ENCODE measurements around the gene NEUROD6. TPM values are rescaled to one million over a fixed set of nuclear protein-coding genes. Genes with fewer than 3 reads are reported as not detected.

The NEUROD6 gene
- total RNA-seq, 1 experiment from 2014 or later, result not detected

DNA sequence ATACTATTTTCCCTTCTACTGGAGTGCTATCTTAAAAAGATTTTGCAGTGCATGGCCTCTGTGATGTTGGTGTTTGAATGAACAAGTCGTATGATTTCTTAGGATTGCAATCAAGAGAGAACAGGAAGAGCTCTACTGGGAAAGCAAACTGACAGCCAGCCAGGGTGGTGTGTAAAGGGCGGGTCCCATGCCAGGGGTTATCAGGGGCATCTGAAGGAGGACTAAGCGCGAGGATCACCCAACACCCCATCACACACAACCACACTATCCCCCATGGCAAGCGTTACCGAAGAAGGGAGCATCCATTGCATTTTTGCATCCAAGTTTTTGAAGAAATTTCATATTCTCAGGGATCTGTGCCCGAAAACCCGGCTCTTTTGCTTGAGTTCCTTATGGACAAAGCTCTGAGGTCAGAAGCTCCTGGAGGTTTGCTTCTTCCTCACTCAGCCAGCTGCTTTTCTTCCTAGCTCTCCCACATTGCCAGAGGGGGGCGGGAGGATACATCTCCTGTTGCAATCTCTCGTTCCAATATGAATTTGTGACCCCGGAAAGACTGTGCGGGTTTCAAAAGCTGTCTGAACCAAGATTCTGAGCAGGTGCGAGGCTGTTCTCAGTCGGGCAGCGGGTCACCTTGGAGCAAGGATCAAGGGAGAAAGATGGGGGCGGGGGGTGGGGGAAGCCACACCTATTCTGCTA lies 5.2 kb downstream of the NEUROD6 start:
- DNase-seq (ENCODE audit: low read depth), result peak; percentile 21

- DNase-seq (ENCODE audit: low read depth), result no peak
Observed at GRCh38 chr7:31333291-31333690, 7.2 kb downstream of the NEUROD6 start.

DNA sequence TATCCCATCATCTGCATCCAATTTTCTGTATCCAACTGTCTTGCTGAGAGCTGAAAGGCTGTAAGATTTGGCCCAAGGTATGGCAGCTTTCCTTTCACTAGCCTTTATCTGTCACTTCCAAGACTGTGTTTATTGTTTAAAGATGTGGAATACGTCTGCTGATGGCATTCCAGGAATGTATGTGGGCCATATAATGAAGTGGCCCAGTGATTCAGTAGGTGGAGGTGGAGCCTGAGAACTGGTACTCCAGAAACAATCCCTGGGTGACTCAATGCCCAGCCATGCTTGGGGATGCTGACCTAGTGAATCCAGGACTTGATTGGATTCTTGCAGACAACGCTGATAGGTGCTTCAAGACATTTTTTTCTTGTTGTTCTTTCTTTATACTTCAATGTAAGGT lies 13.5 kb downstream of the NEUROD6 start:
- peak; percentile 96 for DNase-seq (ENCODE audit: low read depth)

GRCh38 chr7:31326416-31326815 lies 14.1 kb downstream of the NEUROD6 start:
- no peak for DNase-seq (ENCODE audit: low read depth)

- no peak for DNase-seq (ENCODE audit: low read depth)
Observed at GRCh38 chr7:31323101-31323500, 17.4 kb downstream of the NEUROD6 start.

- no peak for DNase-seq (ENCODE audit: low read depth)
Observed at GRCh38 chr7:31320675-31321074, 19.9 kb downstream of the NEUROD6 start.

GRCh38 chr7:31318313-31318712 lies 22.2 kb downstream of the NEUROD6 start:
- DNase-seq (ENCODE audit: low read depth), result no peak

GRCh38 chr7:31316876-31317275 lies 23.6 kb downstream of the NEUROD6 start:
- DNase-seq (ENCODE audit: low read depth), result no peak

DNA sequence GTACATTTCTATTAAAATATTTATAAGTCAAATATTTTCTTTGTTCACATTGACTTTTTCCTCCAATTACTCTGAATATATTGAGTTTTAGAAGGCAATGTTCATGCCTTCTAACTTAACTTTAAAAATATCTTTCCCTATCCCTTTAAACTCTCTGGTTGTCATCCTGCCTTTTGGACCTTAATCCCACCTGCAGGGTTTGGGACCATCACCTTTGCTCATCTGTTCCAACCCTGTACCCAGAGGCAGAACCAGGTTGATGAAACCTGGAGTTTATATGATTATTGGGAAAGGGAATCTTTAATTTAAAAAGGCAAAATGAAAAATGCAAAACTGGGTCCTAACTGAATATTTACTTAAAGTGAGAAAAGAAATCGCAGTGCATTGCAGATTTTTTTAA lies 24.8 kb downstream of the NEUROD6 start:
- DNase-seq (ENCODE audit: low read depth), result no peak

GRCh38 chr7:31314781-31315180 lies 25.7 kb downstream of the NEUROD6 start:
- no peak for DNase-seq (ENCODE audit: low read depth)

DNA sequence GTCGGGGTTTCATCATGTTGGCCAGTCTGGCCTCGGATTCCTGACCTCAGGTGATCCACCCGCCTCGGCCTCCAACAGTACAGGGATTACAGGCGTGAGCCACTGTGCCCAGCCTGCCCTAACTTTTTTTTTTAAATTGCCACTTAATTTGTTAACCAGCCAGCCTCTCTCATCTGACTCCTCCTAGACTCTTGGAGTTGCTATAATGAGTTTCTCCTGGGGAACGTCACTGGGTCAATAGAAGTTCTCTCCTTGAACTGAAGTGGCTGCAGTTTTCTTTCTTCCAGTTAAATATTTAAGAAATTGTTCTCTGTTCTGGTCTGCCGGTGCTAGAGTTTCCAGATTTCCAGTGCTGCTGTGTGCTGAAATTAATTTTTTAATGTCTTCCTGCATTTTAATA lies 27.6 kb downstream of the NEUROD6 start:
- DNase-seq (ENCODE audit: low read depth), result no peak

GRCh38 chr7:31311552-31311951 lies 29.0 kb downstream of the NEUROD6 start:
- no peak for DNase-seq (ENCODE audit: low read depth)

- no peak for DNase-seq (ENCODE audit: low read depth)
Observed at GRCh38 chr7:31310321-31310935, 30.1 kb downstream of the NEUROD6 start.

GRCh38 chr7:31309407-31309806 lies 31.1 kb downstream of the NEUROD6 start:
- DNase-seq (ENCODE audit: low read depth), result no peak

- DNase-seq (ENCODE audit: low read depth), result no peak
Observed at GRCh38 chr7:31308652-31309051, 31.9 kb downstream of the NEUROD6 start.

- no peak for DNase-seq (ENCODE audit: low read depth)
Observed at GRCh38 chr7:31307972-31308371, 32.6 kb downstream of the NEUROD6 start.

- DNase-seq (ENCODE audit: low read depth), result no peak
Observed at GRCh38 chr7:31305260-31305659, 35.3 kb downstream of the NEUROD6 start.

- DNase-seq (ENCODE audit: low read depth), result no peak
Observed at GRCh38 chr7:31304446-31304845, 36.1 kb downstream of the NEUROD6 start.

DNA sequence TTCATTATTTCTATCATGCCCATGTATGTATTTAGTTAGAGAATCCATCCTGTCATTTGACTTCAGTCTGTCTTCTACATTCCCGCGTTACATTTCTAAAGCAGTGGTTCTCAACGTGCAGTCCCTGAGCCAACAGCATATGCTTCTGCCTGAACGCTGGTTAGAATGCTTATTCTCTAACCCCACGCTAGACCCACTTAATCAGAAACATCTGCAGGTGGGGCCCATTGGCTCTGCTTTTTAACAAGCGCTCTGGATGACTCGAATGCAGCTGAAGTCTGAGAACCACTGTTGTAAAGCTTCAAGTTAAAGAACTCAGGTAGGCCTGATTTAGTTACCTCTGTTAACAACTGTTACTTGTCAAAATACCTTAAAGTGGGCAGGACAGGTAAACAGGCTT lies 38.2 kb downstream of the NEUROD6 start:
- DNase-seq (ENCODE audit: low read depth), result no peak

GRCh38 chr7:31299336-31299735 lies 41.2 kb downstream of the NEUROD6 start:
- DNase-seq (ENCODE audit: low read depth), result no peak

- DNase-seq (ENCODE audit: low read depth), result no peak
Observed at GRCh38 chr7:31290601-31291000, 49.9 kb downstream of the NEUROD6 start.
